ENCODE results near the gene DOP1A.

Gene DOP1A

DNA sequence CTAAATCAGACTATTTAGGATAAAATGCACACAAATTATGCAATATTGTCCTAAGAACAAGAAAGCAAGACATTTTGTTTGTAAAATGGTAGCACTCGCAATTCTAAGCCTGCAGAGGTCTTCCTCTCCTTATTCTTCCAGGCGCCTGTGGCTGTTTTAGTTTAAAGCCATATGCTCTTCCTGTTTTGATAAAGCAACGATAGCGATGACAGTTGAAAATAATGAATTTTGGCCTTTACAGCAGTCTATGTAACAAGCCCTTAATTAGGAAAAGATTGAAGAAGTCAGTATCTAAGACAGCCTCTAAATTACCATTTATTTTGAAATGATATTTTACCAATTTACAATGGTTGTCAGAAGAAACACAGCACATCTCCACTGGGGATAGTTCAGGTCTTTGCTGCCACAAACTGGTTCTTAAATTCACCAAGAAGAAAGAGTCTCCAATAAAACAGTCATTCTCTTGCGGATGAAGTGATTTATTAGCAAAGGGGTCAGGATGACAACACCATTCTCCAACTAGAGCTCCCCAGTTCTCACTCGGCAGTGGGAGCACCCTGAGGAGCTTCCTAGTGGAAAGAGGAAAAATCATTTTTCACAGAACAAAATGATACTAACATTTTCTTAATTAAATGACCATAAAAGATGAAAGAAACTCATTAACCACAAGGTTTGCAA lies 23.2 kb upstream of the DOP1A start:
- TF ChIP-seq, protein P1, sequence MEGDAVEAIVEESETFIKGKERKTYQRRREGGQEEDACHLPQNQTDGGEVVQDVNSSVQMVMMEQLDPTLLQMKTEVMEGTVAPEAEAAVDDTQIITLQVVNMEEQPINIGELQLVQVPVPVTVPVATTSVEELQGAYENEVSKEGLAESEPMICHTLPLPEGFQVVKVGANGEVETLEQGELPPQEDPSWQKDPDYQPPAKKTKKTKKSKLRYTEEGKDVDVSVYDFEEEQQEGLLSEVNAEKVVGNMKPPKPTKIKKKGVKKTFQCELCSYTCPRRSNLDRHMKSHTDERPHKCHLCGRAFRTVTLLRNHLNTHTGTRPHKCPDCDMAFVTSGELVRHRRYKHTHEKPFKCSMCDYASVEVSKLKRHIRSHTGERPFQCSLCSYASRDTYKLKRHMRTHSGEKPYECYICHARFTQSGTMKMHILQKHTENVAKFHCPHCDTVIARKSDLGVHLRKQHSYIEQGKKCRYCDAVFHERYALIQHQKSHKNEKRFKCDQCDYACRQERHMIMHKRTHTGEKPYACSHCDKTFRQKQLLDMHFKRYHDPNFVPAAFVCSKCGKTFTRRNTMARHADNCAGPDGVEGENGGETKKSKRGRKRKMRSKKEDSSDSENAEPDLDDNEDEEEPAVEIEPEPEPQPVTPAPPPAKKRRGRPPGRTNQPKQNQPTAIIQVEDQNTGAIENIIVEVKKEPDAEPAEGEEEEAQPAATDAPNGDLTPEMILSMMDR (IDR thresholded peaks at IDR 0.05; ENCODE audit: control insufficient read depth, extremely low read depth, insufficient read depth): no peak
- no peak for DNase-seq (ENCODE audit: low read depth)
- H3K4me3 ChIP-seq (ENCODE audit: low read depth, low read length): no peak overlapping the region

DNA sequence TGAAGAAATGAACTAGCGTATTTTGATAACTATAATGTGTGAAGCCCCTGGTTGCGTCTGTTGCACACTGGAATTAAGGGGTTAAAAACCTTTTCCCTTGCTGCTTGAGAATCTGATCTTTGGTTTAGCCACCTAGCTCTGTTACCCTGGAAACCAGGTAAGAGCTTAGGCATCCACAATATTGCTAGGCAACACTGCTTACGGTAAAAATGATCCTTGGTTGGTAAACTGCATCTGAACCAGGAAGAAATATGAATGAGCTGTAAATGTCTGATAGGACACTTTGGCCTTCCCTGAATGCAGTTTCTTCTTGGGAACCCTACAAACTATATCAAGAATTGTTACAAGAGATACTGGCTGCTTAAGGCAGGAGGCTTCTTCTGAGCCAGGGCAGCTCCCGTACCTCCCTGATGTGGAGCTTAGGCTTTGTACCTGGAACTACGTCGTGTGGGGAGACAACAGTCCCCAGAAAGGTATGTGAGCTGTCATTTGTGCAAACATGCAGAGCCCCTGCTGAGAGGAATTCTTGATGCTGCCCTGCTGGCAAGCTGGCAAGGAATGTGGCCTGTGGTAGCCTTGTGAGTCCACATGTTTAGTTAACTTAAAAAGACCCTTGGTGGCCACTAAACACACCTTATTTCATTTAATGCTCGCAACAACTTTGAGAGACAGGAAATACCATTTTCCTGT lies 20.3 kb upstream of the DOP1A start:
- no peak overlapping the region for H3K4me3 ChIP-seq (ENCODE audit: low read depth, low read length)
- DNase-seq (ENCODE audit: low read depth): no peak
- TF ChIP-seq, protein P1 (IDR thresholded peaks at IDR 0.05; ENCODE audit: control insufficient read depth, extremely low read depth, insufficient read depth): no peak

DNA sequence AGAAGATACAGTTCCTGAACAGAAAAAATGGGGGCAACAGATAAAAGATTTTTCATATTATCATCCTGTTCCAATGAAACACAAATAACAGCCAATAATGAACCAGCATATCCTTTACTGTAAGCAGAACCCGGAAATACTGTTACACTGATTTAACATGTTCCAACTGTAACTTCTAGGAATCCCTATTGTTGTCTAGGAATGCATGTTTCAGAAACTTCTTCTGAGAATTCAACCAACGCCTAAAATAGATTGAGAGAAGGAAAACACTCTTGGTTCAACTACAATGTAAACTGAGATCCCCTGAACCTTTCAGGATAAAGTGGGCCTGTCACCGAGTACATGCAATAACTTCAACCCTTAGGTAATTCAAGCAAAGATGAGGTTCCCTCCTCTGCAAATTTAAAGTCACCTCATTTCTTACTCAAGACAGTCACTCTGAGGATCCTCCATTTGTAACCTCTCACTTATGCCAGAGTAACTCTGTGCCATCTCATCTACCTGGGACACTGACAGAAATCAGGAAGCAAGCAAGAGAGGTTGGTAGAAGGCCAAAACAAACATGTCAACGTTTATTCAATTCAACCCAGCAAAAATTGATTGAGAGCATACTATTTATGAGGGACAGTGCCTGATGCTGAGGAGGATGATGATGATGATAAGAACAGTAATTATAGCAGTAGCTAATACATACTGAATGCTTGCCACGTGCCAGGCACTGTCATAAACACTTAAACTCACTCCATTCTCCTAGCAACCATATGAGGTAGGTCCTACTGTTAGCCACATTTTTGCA lies 15.9 kb upstream of the DOP1A start:
- H3K4me3 ChIP-seq (ENCODE audit: low read depth, low read length): no peak overlapping the region
- peak; percentile 90 for DNase-seq (ENCODE audit: low read depth)
- TF ChIP-seq, protein P1 (IDR thresholded peaks at IDR 0.05; ENCODE audit: control insufficient read depth, extremely low read depth, insufficient read depth): no peak

DNA sequence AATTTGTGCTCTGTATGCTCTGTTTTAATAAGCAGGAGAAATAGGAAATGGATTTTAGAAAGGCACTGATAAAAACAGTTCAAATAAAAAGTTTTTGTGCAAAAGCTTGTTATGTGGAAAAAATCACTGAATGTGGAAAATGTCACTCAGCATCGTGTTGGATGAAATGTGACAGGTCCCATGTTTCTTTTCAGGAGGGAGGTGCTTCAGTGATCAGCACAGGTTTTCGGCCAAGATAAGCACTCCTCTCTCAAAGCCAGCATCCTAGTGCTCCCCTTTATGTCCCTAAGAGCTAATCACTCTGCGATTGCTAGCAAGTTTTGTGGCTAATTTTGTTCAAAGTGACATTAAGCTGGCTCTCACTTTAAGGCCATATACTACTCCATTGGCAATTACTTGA lies 13.8 kb upstream of the DOP1A start:
- TF ChIP-seq, protein P1 (IDR thresholded peaks at IDR 0.05; ENCODE audit: control insufficient read depth, extremely low read depth, insufficient read depth): no peak
- no peak for DNase-seq (ENCODE audit: low read depth)
- H3K4me3 ChIP-seq (ENCODE audit: low read depth, low read length): no peak overlapping the region

DNA sequence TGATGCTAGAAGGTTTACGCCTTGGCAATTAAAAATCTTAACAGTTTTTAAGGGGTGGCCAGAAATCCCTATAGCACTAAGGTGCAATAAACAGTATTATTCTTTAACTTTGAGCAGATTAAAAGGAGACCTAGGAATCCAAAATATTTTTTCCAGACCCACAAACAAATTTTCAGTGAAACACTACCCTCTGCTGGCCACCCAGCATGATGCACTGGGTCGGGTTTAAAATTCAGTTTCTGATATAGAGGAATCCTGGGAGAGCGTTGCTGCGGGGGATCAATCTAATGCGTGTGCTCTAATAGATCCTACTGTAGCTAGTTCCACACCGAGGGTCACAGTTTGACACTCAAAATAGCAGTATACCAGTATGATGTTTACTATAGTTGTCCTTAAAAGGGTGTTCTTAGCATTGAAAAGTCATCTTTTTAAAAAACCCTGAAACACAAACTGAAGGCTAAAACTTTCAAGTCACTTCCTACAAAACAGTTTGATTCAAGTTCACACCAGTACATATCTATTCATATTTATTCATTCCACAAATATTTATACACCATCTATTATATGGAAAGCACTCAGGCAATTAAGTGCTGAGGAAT lies 12.0 kb upstream of the DOP1A start:
- TF ChIP-seq, protein P1 (IDR thresholded peaks at IDR 0.05; ENCODE audit: control insufficient read depth, extremely low read depth, insufficient read depth): peak; percentile 80
- no peak for DNase-seq (ENCODE audit: low read depth)
- no peak overlapping the region for H3K4me3 ChIP-seq (ENCODE audit: low read depth, low read length)

DNA sequence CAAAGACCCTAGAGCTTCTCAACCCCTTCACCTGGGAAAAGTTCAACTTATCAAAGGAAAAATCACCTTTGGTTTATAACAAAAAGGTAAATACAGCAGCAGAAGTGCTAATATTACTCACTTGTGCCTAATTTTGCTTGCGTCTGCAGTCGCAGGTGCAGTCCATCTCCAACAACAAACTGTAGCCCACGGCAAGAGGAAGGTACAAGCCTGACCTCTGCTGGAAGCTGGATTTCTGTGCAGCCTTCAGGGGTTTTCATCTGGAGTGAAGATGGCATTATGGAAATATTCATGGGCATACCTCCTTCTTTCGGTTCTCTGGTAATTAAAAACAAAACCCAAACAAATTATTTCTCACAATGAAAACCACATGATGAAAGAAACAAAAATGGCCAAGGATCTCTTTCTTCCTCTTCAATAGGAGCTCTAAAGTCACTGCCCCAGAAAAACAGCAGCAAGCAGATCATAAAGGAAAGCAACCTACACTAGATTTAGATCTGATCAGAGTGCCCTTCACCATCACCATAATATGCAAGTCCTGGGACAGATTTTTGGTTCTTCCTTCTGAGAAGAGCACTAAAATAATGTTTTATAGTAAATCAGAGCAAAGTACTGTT lies 9.7 kb upstream of the DOP1A start:
- TF ChIP-seq, protein P1 (IDR thresholded peaks at IDR 0.05; ENCODE audit: control insufficient read depth, extremely low read depth, insufficient read depth): peak; percentile 87
- no peak for DNase-seq (ENCODE audit: low read depth)
- no peak overlapping the region for H3K4me3 ChIP-seq (ENCODE audit: low read depth, low read length)

Measured in LNCaP clone FGC (cell line).